Measurements from ENCODE around the gene SPAST.
"Not testable (repeated sequence)": the region's sequence is repeated elsewhere in the genome, so short reads cannot be mapped to it uniquely, and the experiment has no call there.

Gene SPAST

GRCh38 chr2:32063310-32064020, at the start of gene SPAST:
Gene SPAST, plus strand, starts transcription at chr2:32063556. Its CDS starts 276 bp downstream, at chr2:32063832.
- peak; percentile 96 to 97 for DNase-seq (ENCODE audit: low read depth in 2 of 2)
- TF ChIP-seq CTCF (IDR thresholded peaks at IDR 0.05; ENCODE audit: low read depth, low read length): peak; percentile 45

GRCh38 chr2:32018789-32019482, 44.4 kb upstream of the SPAST start:
- not testable (repeated sequence) for H3K4me3 ChIP-seq (replicated peaks in 1 of 2; ENCODE audit: low read depth in 2 of 2, low read length in 2 of 2); DNase-seq (ENCODE audit: low read depth in 2 of 2)

More at GRCh38 chr2:32063310-32064020, at the start of gene SPAST:
- H3K4me3 ChIP-seq (replicated peaks in 1 of 2; ENCODE audit: low read depth in 2 of 2, low read length in 2 of 2): peak within 1 kb of the TSS; percentile 66 to 82

GRCh38 chr2:32034198-32034887, 29.0 kb upstream of the SPAST start:
- DNase-seq (ENCODE audit: low read depth in 2 of 2): peak; percentile 3 to 38

GRCh38 chr2:32039447-32040219, 23.7 kb upstream of the SPAST start, which contains the start of gene DPY30:
Gene DPY30, minus strand, starts transcription at chr2:32039805. Its CDS starts 349 bp downstream, at chr2:32039456.
- peak within 1 kb of the TSS; percentile 90 to 95 for H3K4me3 ChIP-seq (replicated peaks in 1 of 2; ENCODE audit: low read depth in 2 of 2, low read length in 2 of 2)
- DNase-seq (ENCODE audit: low read depth in 2 of 2): peak; percentile 94 to 96
- no peak for TF ChIP-seq CTCF (IDR thresholded peaks at IDR 0.05; ENCODE audit: low read depth, low read length)

More at GRCh38 chr2:32034198-32034887, 29.0 kb upstream of the SPAST start:
- not testable (repeated sequence) for H3K4me3 ChIP-seq (replicated peaks in 1 of 2; ENCODE audit: low read depth in 2 of 2, low read length in 2 of 2)

- TF ChIP-seq CTCF (IDR thresholded peaks at IDR 0.05; ENCODE audit: low read depth, low read length): no peak
- no peak for DNase-seq (ENCODE audit: low read depth in 2 of 2)
- no peak overlapping the region for H3K4me3 ChIP-seq (replicated peaks in 1 of 2; ENCODE audit: low read depth in 2 of 2, low read length in 2 of 2)
Measured at GRCh38 chr2:32043561-32043960, 19.8 kb upstream of the SPAST start.

GRCh38 chr2:32051836-32052439, 11.4 kb upstream of the SPAST start:
- DNase-seq (ENCODE audit: low read depth in 2 of 2): no peak
- H3K4me3 ChIP-seq (replicated peaks in 1 of 2; ENCODE audit: low read depth in 2 of 2, low read length in 2 of 2): no peak overlapping the region
- TF ChIP-seq CTCF (IDR thresholded peaks at IDR 0.05; ENCODE audit: low read depth, low read length): no peak

GRCh38 chr2:32054583-32054982, 8.8 kb upstream of the SPAST start:
- not testable (repeated sequence) for DNase-seq (ENCODE audit: low read depth in 2 of 2); H3K4me3 ChIP-seq (replicated peaks in 1 of 2; ENCODE audit: low read depth in 2 of 2, low read length in 2 of 2)
